ENCODE results near the gene TMEM239.

Gene TMEM239

GRCh38 chr20:2867081-2867864, 51.1 kb downstream of the TMEM239 start:
- no peak for TF ChIP-seq OSR1 (CRISPR knock-in tag; IDR thresholded peaks at IDR 0.05)
- no peak for TF ChIP-seq CSRNP3 (CRISPR knock-in tag; IDR thresholded peaks at IDR 0.05)
- TF ChIP-seq GLIS3 (CRISPR knock-in tag; IDR thresholded peaks at IDR 0.05), result no peak
- TF ChIP-seq RARB (CRISPR knock-in tag; IDR thresholded peaks at IDR 0.05), result no peak
- no peak for TF ChIP-seq BACH2 (CRISPR knock-in tag; IDR thresholded peaks at IDR 0.05; ENCODE audit: borderline replicate concordance)
- no peak for TF ChIP-seq ARNTL (CRISPR knock-in tag; IDR thresholded peaks at IDR 0.05; ENCODE audit: borderline replicate concordance, low read depth)
- TF ChIP-seq CREB5 (CRISPR knock-in tag; IDR thresholded peaks at IDR 0.05; ENCODE audit: low read depth), result no peak
- TF ChIP-seq ZNF565 (CRISPR knock-in tag; conservative IDR thresholded peaks at IDR 0.05; ENCODE audit: low read depth), result no peak
- TF ChIP-seq TOX (CRISPR knock-in tag; IDR thresholded peaks at IDR 0.05; ENCODE audit: borderline replicate concordance), result no peak
- TF ChIP-seq ISL1 (CRISPR knock-in tag; IDR thresholded peaks at IDR 0.05), result no peak
- ATAC-seq, result no peak
